Measurements from ENCODE around the gene PITPNM3. TPM values are rescaled to one million over a fixed set of nuclear protein-coding genes. Genes with fewer than 3 reads are reported as not detected.

The PITPNM3 gene
- total RNA-seq, 2 donors from 2014 or later = 11.3 to 18.2 TPM

GRCh38 chr17:6463616-6464445, 92.5 kb downstream of the PITPNM3 start:
- no peak for TF ChIP-seq CTCF (IDR thresholded peaks at IDR 0.05)
- Histone ChIP-seq H3K4me3 (no peak overlapping the region), H3K4me1 (no peaks in the 10 kb centered on the region), H3K36me3 (no peaks in the 10 kb centered on the region), H3K27ac (no peak overlapping the region), H3K9ac (ENCODE audit: low read depth in 2 of 2, low read length in 2 of 2) (no peak overlapping the region), H3K9me3 (no peaks in the 10 kb centered on the region), H3K27me3 (no peaks in the 10 kb centered on the region)
- intact Hi-C loops (cut with DNase I) = no loop called here
- no peak for DNase-seq

GRCh38 chr17:6462692-6463091, 93.7 kb downstream of the PITPNM3 start:
- TF ChIP-seq CTCF (IDR thresholded peaks at IDR 0.05) = no peak
- H3K27ac ChIP-seq = no peak overlapping the region
- no peaks in the 10 kb centered on the region for H3K27me3 ChIP-seq
- H3K9ac ChIP-seq (ENCODE audit: low read depth in 2 of 2, low read length in 2 of 2) = no peak overlapping the region
- no peaks in the 10 kb centered on the region for H3K36me3 ChIP-seq
- intact Hi-C loops (cut with DNase I) = no loop called here
- no peak for DNase-seq
- H3K4me1 ChIP-seq = no peaks in the 10 kb centered on the region
- H3K4me3 ChIP-seq = no peak overlapping the region
- no peaks in the 10 kb centered on the region for H3K9me3 ChIP-seq

GRCh38 chr17:6461792-6462524, 94.4 kb downstream of the PITPNM3 start:
- H3K36me3 ChIP-seq = no peaks in the 10 kb centered on the region
- no peaks in the 10 kb centered on the region for H3K4me1 ChIP-seq
- H3K9ac ChIP-seq (ENCODE audit: low read depth in 2 of 2, low read length in 2 of 2) = no peak overlapping the region
- H3K4me3 ChIP-seq = no peak overlapping the region
- no peak for DNase-seq
- no peaks in the 10 kb centered on the region for H3K9me3 ChIP-seq
- no peak overlapping the region for H3K27ac ChIP-seq
- no peaks in the 10 kb centered on the region for H3K27me3 ChIP-seq
- no peak for TF ChIP-seq CTCF (IDR thresholded peaks at IDR 0.05)
- intact Hi-C loops (cut with DNase I) = no loop called here

DNA sequence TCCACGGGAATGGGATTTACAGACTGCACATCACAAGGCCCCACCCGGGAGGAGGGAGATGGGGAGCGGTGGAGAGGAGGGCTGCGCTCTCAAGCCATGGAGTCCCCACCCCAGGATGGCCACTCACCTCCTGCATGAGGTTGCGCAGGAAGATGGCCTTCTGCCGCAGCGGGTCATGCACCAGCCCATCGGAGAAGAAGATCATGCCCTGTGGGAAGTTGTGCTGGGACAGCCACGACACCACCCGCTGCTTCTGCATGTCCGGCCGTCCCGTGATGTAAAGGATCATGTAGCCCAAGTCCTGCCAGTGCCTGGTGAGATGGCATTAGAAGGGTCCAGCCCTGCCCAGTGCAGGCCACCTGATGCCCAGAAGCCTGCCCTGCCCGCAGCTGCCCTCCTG, 95.1 kb downstream of the PITPNM3 start:
- no peak for TF ChIP-seq CTCF (IDR thresholded peaks at IDR 0.05)
- Histone ChIP-seq H3K27me3 (no peaks in the 10 kb centered on the region), H3K9ac (ENCODE audit: low read depth in 2 of 2, low read length in 2 of 2) (no peak overlapping the region), H3K36me3 (no peaks in the 10 kb centered on the region), H3K9me3 (no peaks in the 10 kb centered on the region), H3K4me1 (no peaks in the 10 kb centered on the region), H3K27ac (no peak overlapping the region), H3K4me3 (no peak overlapping the region)
- intact Hi-C loops (cut with DNase I) = no loop called here
- DNase-seq = no peak

GRCh38 chr17:6460531-6461161, 95.7 kb downstream of the PITPNM3 start:
- no peak overlapping the region for H3K4me3 ChIP-seq
- H3K9me3 ChIP-seq = no peaks in the 10 kb centered on the region
- H3K9ac ChIP-seq (ENCODE audit: low read depth in 2 of 2, low read length in 2 of 2) = no peak overlapping the region
- intact Hi-C loops (cut with DNase I) = no loop called here
- no peak overlapping the region for H3K27ac ChIP-seq
- no peak for TF ChIP-seq CTCF (IDR thresholded peaks at IDR 0.05)
- H3K27me3 ChIP-seq = no peaks in the 10 kb centered on the region
- no peak for DNase-seq
- no peaks in the 10 kb centered on the region for H3K36me3 ChIP-seq
- H3K4me1 ChIP-seq = no peaks in the 10 kb centered on the region

Measured in colonic mucosa (tissue), 4 donors.